Measurements from ENCODE around the gene PALM.

DNA sequence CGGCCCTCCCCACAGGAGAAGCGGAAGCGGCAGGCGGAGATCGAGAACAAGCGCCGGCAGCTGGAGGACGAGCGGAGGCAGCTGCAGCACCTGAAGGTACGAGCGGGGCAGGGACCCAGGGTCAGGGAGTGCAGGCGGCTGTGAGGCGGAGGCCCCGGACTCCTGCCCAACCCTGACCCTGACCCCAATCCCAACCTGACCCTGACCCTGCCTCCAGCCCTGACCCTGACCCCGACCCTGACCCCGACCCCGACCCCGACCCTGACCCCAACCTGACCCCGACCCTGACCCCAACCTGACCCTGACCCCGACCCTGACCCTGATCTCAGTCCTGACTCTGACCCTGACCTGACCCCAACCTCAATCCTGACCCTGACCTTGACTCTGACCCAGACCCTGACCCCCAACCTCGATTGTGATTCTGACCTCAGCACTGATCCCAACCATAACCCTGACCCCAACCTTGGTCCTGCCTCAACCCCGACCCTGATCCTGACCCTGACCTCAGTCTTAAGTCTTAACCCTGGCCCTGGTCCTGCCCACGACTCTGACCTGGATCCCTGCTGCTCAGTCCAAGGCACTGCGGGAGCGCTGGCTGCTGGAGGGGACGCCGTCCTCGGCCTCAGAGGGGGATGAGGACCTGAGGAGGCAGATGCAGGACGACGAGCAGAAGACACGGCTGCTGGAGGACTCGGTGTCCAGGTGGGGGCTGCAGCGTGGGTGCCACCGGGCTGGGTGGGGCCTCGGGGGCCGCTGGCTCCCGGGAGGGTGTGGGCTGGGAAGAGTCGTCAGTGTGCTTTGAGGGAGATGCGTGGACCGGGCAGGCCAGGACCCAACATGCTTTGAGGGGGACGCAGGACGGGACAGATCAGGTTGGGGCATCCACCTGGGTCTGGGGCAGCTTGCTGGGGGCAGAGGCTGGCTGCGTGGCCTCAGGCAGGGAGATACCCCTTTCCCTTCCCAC, 18.5 kb downstream of the PALM start:
- TF ChIP-seq CTCF (IDR thresholded peaks at IDR 0.05) (no peak), POLR2A (IDR thresholded peaks at IDR 0.05) (no peak), POLR2AphosphoS5 (IDR thresholded peaks at IDR 0.05) (no peak)
